ENCODE data around the gene PLEKHG5.

Gene PLEKHG5

DNA sequence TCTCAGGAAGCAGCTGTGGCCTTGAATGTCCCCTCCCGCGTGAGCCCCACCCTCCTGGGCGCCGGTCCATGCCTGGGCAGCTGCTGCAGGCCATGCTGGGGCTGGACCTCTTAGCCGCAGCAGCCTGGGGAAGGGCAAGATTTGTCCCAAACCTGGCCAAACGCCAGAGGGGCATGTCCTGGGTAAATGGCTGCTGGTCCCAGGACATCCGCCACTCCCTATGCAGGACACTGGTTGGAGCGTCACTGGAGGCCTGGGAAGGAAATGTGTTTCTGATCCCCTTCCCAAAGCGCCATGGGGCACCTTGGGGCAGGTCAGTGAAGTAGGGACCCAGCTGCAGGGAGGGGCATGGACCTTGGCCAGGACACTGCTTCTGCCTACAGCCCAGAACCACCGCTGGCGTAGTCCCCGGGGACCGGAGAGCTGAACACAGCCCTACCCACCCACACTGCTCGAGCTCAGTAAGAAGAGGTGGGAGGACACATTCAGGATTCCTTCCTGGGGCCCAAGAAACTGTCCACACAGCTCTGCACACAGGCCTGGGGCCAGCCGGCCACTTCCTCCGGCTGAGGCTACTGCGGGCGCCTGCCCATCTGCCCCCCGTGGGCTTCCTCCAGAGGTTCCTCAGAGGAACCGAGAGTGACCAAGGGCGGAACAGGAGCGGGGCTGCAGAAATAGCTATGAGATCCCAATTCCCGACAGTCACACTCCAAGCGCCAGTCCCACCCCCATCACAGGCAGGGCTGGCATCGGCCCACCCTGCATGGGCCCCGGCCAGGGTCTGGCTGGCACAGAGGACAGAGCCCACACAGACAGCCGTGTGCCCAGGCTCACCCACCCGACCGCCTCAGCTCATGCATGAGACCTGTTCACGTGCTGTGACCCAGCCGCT is 10.8 kb upstream of the PLEKHG5 start:
- Histone ChIP-seq H3K9me3 (ENCODE audit: control insufficient read depth, insufficient read depth, low read length) (no peaks in the 10 kb centered on the region), H3K4me3 (ENCODE audit: low read depth, low read length) (no peak overlapping the region), H3K27me3 (ENCODE audit: control insufficient read depth, insufficient read depth, low read length) (peaks cover 15% of the 10 kb centered on the region), H3K9ac (ENCODE audit: low read depth, low read length) (no peak overlapping the region), H3K27ac (ENCODE audit: low read depth, low read length) (no peak overlapping the region), H3K4me1 (ENCODE audit: control insufficient read depth, insufficient read depth, low read length) (no peaks in the 10 kb centered on the region), H3K36me3 (ENCODE audit: control insufficient read depth, insufficient read depth, low read length) (no peaks in the 10 kb centered on the region)

DNA sequence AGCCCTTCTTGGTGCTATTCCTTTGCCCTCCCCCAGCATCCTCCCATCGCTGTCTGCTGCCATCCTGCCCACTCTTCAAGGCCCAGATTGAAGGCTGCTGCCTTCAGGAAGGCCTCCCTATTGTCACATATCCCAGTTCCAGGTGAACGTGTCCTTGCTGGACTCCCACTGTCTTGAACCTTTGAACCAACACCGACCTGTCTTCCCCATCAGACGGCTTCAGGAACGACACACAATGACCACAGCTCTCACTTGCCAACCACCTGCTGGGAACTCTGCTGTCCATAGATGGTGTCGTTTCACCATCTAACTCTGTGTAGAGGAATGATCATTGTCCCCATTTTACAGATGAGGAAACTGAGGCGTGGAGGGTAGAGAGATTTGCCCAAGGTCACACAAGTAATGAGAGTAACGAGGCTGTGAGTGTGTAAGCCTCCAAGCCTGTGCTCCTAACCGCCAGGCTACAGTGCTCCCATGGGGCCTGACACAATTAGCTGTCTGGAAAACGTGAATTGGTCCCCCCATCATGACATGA is 9.9 kb upstream of the PLEKHG5 start:
- Histone ChIP-seq H3K4me3 (ENCODE audit: low read depth, low read length) (no peak overlapping the region), H3K27ac (ENCODE audit: low read depth, low read length) (no peak overlapping the region), H3K36me3 (ENCODE audit: control insufficient read depth, insufficient read depth, low read length) (no peaks in the 10 kb centered on the region), H3K4me1 (ENCODE audit: control insufficient read depth, insufficient read depth, low read length) (peaks cover 3% of the 10 kb centered on the region; the same call in 1 of the 2 replicates), H3K9me3 (ENCODE audit: control insufficient read depth, insufficient read depth, low read length) (no peaks in the 10 kb centered on the region), H3K9ac (ENCODE audit: low read depth, low read length) (no peak overlapping the region), H3K27me3 (ENCODE audit: control insufficient read depth, insufficient read depth, low read length) (peaks cover 21% of the 10 kb centered on the region)

DNA sequence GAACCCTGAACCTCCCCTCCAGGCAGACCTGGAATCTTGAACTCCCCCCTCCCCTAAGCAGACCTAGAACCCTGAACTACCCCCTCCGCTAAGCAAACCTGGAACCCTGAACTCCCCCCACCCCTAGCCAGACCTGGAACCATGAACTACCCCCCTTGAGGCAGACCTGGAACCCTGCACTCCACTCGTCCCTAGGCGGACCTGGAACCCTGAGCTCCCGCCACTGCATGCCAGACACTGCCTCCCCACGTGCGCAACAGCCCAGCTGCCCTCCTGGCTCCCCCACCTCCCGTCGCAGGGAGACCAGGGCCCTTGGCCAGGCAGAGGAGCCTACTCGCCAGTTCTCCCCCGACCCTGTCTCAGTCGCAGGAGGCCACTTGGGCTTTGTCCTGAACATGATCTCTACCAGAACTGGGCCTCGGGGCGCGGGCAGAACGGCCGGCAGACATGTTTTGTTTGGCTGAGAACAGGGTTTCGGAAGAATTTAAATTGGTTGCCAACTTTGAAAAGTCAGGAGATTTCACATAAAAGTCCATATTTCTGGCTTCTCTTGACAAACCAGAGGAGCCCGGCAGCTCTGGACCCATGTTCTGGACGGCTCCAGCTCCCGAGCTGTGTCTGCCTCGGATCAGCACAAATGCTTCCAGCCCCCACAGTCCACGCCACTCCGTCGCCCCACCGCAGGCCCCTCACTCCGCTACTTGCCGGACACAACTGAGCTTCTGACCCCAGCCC is 9.2 kb upstream of the PLEKHG5 start:
- no peaks in the 10 kb centered on the region for H3K36me3 ChIP-seq (ENCODE audit: control insufficient read depth, insufficient read depth, low read length)
- H3K27me3 ChIP-seq (ENCODE audit: control insufficient read depth, insufficient read depth, low read length): peaks cover 28% of the 10 kb centered on the region
- no peaks in the 10 kb centered on the region for H3K9me3 ChIP-seq (ENCODE audit: control insufficient read depth, insufficient read depth, low read length)
- H3K4me1 ChIP-seq (ENCODE audit: control insufficient read depth, insufficient read depth, low read length): peaks cover 9% of the 10 kb centered on the region
- no peak overlapping the region for H3K9ac ChIP-seq (ENCODE audit: low read depth, low read length)
- no peak overlapping the region for H3K4me3 ChIP-seq (ENCODE audit: low read depth, low read length)
- no peak overlapping the region for H3K27ac ChIP-seq (ENCODE audit: low read depth, low read length)

DNA sequence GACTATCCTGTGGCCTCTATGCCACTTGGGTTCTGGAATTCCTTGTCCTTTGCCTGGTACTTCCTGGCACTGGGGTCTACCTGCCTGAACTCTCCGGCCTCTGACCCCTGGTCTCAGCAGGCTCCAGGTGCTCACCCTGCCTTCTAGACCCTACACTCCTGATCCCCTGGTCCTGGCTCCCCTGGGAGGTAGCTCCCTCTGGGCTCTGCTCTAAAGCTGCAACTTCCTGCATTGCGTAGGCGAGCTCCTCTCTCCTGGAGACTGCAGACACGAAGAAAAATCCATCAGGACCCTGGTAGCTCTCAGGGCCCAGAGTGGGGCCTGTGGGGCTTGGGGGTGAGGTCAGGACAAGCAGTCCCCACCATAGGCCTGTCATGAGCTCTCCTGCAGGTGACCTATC is 7.8 kb upstream of the PLEKHG5 start:
- peaks cover 11% of the 10 kb centered on the region for H3K4me1 ChIP-seq (ENCODE audit: control insufficient read depth, insufficient read depth, low read length)
- no peak overlapping the region for H3K9ac ChIP-seq (ENCODE audit: low read depth, low read length)
- H3K36me3 ChIP-seq (ENCODE audit: control insufficient read depth, insufficient read depth, low read length): no peaks in the 10 kb centered on the region
- H3K9me3 ChIP-seq (ENCODE audit: control insufficient read depth, insufficient read depth, low read length): no peaks in the 10 kb centered on the region
- H3K4me3 ChIP-seq (ENCODE audit: low read depth, low read length): no peak overlapping the region
- H3K27me3 ChIP-seq (ENCODE audit: control insufficient read depth, insufficient read depth, low read length): peaks cover 29% of the 10 kb centered on the region
- H3K27ac ChIP-seq (ENCODE audit: low read depth, low read length): no peak overlapping the region

GRCh38 chr1:6498576-6499111 is 7.2 kb upstream of the PLEKHG5 start:
- Histone ChIP-seq H3K4me3 (ENCODE audit: low read depth, low read length) (no peak overlapping the region), H3K27me3 (ENCODE audit: control insufficient read depth, insufficient read depth, low read length) (peaks cover 29% of the 10 kb centered on the region), H3K9me3 (ENCODE audit: control insufficient read depth, insufficient read depth, low read length) (no peaks in the 10 kb centered on the region), H3K9ac (ENCODE audit: low read depth, low read length) (no peak overlapping the region), H3K27ac (ENCODE audit: low read depth, low read length) (no peak overlapping the region), H3K36me3 (ENCODE audit: control insufficient read depth, insufficient read depth, low read length) (no peaks in the 10 kb centered on the region), H3K4me1 (ENCODE audit: control insufficient read depth, insufficient read depth, low read length) (peaks cover 11% of the 10 kb centered on the region)

- peaks cover 11% of the 10 kb centered on the region for H3K4me1 ChIP-seq (ENCODE audit: control insufficient read depth, insufficient read depth, low read length)
Observed at GRCh38 chr1:6497867-6498575, 6.6 kb upstream of the PLEKHG5 start.

GRCh38 chr1:6497215-6497866 is 5.9 kb upstream of the PLEKHG5 start:
- no peak overlapping the region for H3K9ac ChIP-seq (ENCODE audit: low read depth, low read length)
- H3K4me1 ChIP-seq (ENCODE audit: control insufficient read depth, insufficient read depth, low read length): peaks cover 11% of the 10 kb centered on the region
- H3K27ac ChIP-seq (ENCODE audit: low read depth, low read length): no peak overlapping the region
- peak overlapping the region; percentile 66 for H3K4me3 ChIP-seq (ENCODE audit: low read depth, low read length)
- H3K9me3 ChIP-seq (ENCODE audit: control insufficient read depth, insufficient read depth, low read length): no peaks in the 10 kb centered on the region
- no peaks in the 10 kb centered on the region for H3K36me3 ChIP-seq (ENCODE audit: control insufficient read depth, insufficient read depth, low read length)
- H3K27me3 ChIP-seq (ENCODE audit: control insufficient read depth, insufficient read depth, low read length): peaks cover 29% of the 10 kb centered on the region

More at GRCh38 chr1:6497867-6498575, 6.6 kb upstream of the PLEKHG5 start:
- Histone ChIP-seq H3K9ac (ENCODE audit: low read depth, low read length) (no peak overlapping the region), H3K36me3 (ENCODE audit: control insufficient read depth, insufficient read depth, low read length) (no peaks in the 10 kb centered on the region), H3K4me3 (ENCODE audit: low read depth, low read length) (peak overlapping the region; percentile 66), H3K27me3 (ENCODE audit: control insufficient read depth, insufficient read depth, low read length) (peaks cover 29% of the 10 kb centered on the region), H3K9me3 (ENCODE audit: control insufficient read depth, insufficient read depth, low read length) (no peaks in the 10 kb centered on the region), H3K27ac (ENCODE audit: low read depth, low read length) (no peak overlapping the region)

GRCh38 chr1:6496890-6497214 is 5.4 kb upstream of the PLEKHG5 start:
- Histone ChIP-seq H3K4me3 (ENCODE audit: low read depth, low read length) (peak overlapping the region; percentile 63), H3K4me1 (ENCODE audit: control insufficient read depth, insufficient read depth, low read length) (peaks cover 11% of the 10 kb centered on the region), H3K9ac (ENCODE audit: low read depth, low read length) (no peak overlapping the region), H3K9me3 (ENCODE audit: control insufficient read depth, insufficient read depth, low read length) (no peaks in the 10 kb centered on the region), H3K36me3 (ENCODE audit: control insufficient read depth, insufficient read depth, low read length) (no peaks in the 10 kb centered on the region), H3K27ac (ENCODE audit: low read depth, low read length) (no peak overlapping the region), H3K27me3 (ENCODE audit: control insufficient read depth, insufficient read depth, low read length) (peaks cover 29% of the 10 kb centered on the region)

- H3K9me3 ChIP-seq (ENCODE audit: control insufficient read depth, insufficient read depth, low read length): no peaks in the 10 kb centered on the region
- H3K27ac ChIP-seq (ENCODE audit: low read depth, low read length): no peak overlapping the region
- no peaks in the 10 kb centered on the region for H3K36me3 ChIP-seq (ENCODE audit: control insufficient read depth, insufficient read depth, low read length)
- H3K9ac ChIP-seq (ENCODE audit: low read depth, low read length): no peak overlapping the region
- H3K27me3 ChIP-seq (ENCODE audit: control insufficient read depth, insufficient read depth, low read length): peaks cover 29% of the 10 kb centered on the region
- peak overlapping the region; percentile 63 for H3K4me3 ChIP-seq (ENCODE audit: low read depth, low read length)
- H3K4me1 ChIP-seq (ENCODE audit: control insufficient read depth, insufficient read depth, low read length): peaks cover 16% of the 10 kb centered on the region
Observed at GRCh38 chr1:6496365-6496721, 4.9 kb upstream of the PLEKHG5 start.

DNA sequence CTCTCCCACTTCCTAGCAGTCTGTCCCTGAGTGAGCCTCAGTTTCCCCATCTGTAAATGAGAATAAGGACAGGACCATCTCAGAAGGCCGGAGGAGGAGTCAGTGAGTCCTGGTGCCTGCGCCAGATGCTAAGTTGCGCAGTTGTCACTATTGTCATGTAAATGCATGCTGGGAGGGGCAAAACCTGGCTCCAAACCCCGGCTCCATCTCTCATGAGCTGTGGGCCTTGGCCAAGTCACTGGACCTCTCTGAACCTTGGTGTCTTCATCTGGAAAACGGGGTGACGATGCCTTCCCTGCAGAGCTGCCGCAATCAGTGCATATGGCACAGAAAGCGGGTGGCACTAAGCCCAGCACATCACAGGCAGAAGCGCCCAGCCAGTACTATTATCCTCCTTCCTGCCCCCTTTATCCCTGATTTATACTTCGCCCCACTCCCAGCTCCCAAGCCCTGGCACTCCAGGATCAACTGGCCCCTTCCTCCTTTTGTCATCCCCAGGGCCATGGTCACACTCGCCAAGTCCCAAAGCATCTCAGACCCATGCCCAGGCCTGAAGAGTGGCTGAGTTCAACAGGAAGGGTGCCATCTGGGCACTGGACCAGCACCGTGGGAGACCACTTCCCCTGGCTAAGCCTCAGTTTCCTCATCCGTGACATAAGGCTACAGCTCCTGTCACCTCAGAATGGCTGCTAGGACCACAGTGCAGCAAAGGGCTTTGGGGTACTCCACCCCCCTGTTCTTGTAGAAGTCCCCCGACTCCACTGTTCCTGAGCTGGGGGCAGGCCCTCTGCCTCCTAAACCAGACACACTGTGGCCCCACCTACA is 4.3 kb upstream of the PLEKHG5 start:
- H3K4me1 ChIP-seq (ENCODE audit: control insufficient read depth, insufficient read depth, low read length): peaks cover 20% of the 10 kb centered on the region
- H3K27ac ChIP-seq (ENCODE audit: low read depth, low read length): no peak overlapping the region
- H3K9me3 ChIP-seq (ENCODE audit: control insufficient read depth, insufficient read depth, low read length): no peaks in the 10 kb centered on the region
- peak overlapping the region; percentile 63 for H3K4me3 ChIP-seq (ENCODE audit: low read depth, low read length)
- no peak overlapping the region for H3K9ac ChIP-seq (ENCODE audit: low read depth, low read length)
- H3K27me3 ChIP-seq (ENCODE audit: control insufficient read depth, insufficient read depth, low read length): peaks cover 29% of the 10 kb centered on the region
- H3K36me3 ChIP-seq (ENCODE audit: control insufficient read depth, insufficient read depth, low read length): no peaks in the 10 kb centered on the region

Data from HUES48 (cell line).